ENCODE data around the gene VSIG10L2. TPM values are rescaled to one million over a fixed set of nuclear protein-coding genes. Genes with fewer than 3 reads are reported as not detected.

The VSIG10L2 gene
- polyA plus RNA-seq, 2 of the 4 experiments (the other 2 are of a cell fraction), result not detected

- ATAC-seq (no peak), DNase-seq (ENCODE audit: low read depth in 1 of 2, low spot score in 1 of 2) (no peak), FAIRE-seq (no peak)
- TF ChIP-seq JUNB (IDR thresholded peaks at IDR 0.05) (no peak), EP300 (IDR thresholded peaks at IDR 0.05) (no peak), RNF2 (IDR thresholded peaks at IDR 0.05; ENCODE audit: borderline replicate concordance, low read depth) (no peak), ESRRA (IDR thresholded peaks at IDR 0.05; ENCODE audit: borderline replicate concordance, low read length) (no peak), HMGXB4 (CRISPR knock-in tag; IDR thresholded peaks at IDR 0.05; ENCODE audit: borderline replicate concordance) (no peak), MAFK (IDR thresholded peaks at IDR 0.05; ENCODE audit: partially characterized antibody) (no peak), HEYL (CRISPR knock-in tag; IDR thresholded peaks at IDR 0.05) (no peak), HOXB13 (CRISPR knock-in tag; IDR thresholded peaks at IDR 0.05; ENCODE audit: low read depth) (no peak), HDAC2 (IDR thresholded peaks at IDR 0.05) (no peak), FOSB (CRISPR knock-in tag; IDR thresholded peaks at IDR 0.05) (no peak), RCOR1 (IDR thresholded peaks at IDR 0.05; ENCODE audit: low read depth, low read length) (no peak), POLR2A (IDR thresholded peaks at IDR 0.05; ENCODE audit: low read length) (no peak), SREBF2 (IDR thresholded peaks at IDR 0.05) (no peak)
- H3K4me3 ChIP-seq, result no peak overlapping the region
- ChIA-PET POLR2A (no interaction called here), CTCF (no interaction called here)
- no peaks in the 10 kb centered on the region for H3K9me3 ChIP-seq
- no peaks in the 10 kb centered on the region for H3K4me1 ChIP-seq
- no peak overlapping the region for H3K27ac ChIP-seq
- no peak overlapping the region for H3K4me2 ChIP-seq
Measured at GRCh38 chr11:125974284-125974683, 28.4 kb downstream of the VSIG10L2 start.

- 77% methylated on average over 6 of the region's 6 CpGs for WGBS (ENCODE audit: missing lambda C conversion rate)
- CTCF ChIA-PET, result no interaction called here
- POLR2A ChIA-PET, result no interaction called here
- Histone ChIP-seq H3K4me3 (no peak overlapping the region), H3K4me2 (no peak overlapping the region), H3K4me1 (no peaks in the 10 kb centered on the region), H3K27ac (no peak overlapping the region), H3K9me3 (no peaks in the 10 kb centered on the region)
- ATAC-seq (no peak), FAIRE-seq (no peak), DNase-seq (ENCODE audit: low read depth in 1 of 2, low spot score in 1 of 2) (no peak)
- TF ChIP-seq MAFK (IDR thresholded peaks at IDR 0.05; ENCODE audit: partially characterized antibody) (no peak), NR3C1 (IDR thresholded peaks at IDR 0.05) (no peak), MAZ (IDR thresholded peaks at IDR 0.05; ENCODE audit: borderline replicate concordance, low read depth, low read length) (no peak), MYC (IDR thresholded peaks at IDR 0.05; ENCODE audit: borderline replicate concordance, low read length) (no peak), RNF2 (IDR thresholded peaks at IDR 0.05; ENCODE audit: borderline replicate concordance, low read depth) (no peak)
Measured at GRCh38 chr11:125975634-125976033, 29.8 kb downstream of the VSIG10L2 start.

DNA sequence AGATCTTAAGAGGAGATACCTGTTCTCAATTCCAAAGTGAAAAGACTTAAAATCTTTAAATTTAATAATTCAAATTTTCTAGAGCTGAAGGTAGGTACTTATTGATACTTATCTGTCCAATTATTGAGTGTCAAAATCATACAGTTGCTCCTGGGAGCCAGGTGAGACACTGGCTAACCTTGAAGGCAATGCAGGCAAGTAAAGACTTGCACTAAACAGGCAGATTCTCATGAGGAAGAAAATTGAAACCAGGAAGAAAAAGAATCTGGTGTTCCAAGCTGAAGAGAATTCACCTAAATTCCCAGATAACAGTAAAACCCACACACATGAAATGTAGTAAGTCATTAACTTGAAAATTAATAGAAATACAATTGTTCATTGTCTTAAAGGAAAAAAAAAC is 30.3 kb downstream of the VSIG10L2 start:
- CTCF ChIA-PET, result no interaction called here
- FAIRE-seq (no peak), ATAC-seq (no peak), DNase-seq (ENCODE audit: low read depth in 1 of 2, low spot score in 1 of 2) (no peak)
- TF ChIP-seq FOSL2 (IDR thresholded peaks at IDR 0.05) (no peak), FOSL2 (CRISPR knock-in tag; IDR thresholded peaks at IDR 0.05) (no peak), PBX3 (IDR thresholded peaks at IDR 0.05) (no peak), RARB (CRISPR knock-in tag; IDR thresholded peaks at IDR 0.05) (no peak), RCOR1 (IDR thresholded peaks at IDR 0.05; ENCODE audit: low read depth, low read length) (no peak), MAX (IDR thresholded peaks at IDR 0.05) (no peak), KDM5A (IDR thresholded peaks at IDR 0.05) (no peak), KDM1A (IDR thresholded peaks at IDR 0.05; ENCODE audit: low read depth) (no peak), JUN (IDR thresholded peaks at IDR 0.05) (no peak), NR3C1 (IDR thresholded peaks at IDR 0.05) (no peak), EHMT2 (IDR thresholded peaks at IDR 0.05; ENCODE audit: low read depth) (no peak), FOSB (CRISPR knock-in tag; IDR thresholded peaks at IDR 0.05) (no peak)
- TF ChIP-seq, protein P1, sequence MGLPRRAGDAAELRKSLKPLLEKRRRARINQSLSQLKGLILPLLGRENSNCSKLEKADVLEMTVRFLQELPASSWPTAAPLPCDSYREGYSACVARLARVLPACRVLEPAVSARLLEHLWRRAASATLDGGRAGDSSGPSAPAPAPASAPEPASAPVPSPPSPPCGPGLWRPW (IDR thresholded peaks at IDR 0.05), result no peak
- Histone ChIP-seq H3K9me3 (no peaks in the 10 kb centered on the region), H3K27ac (no peak overlapping the region), H3K4me3 (no peak overlapping the region), H3K4me1 (no peaks in the 10 kb centered on the region), H3K4me2 (no peak overlapping the region)
- POLR2A ChIA-PET, result no interaction called here
